ENCODE data around the gene PRKN. TPM values are rescaled to one million over a fixed set of nuclear protein-coding genes. Genes with fewer than 3 reads are reported as not detected.

The PRKN gene
- total RNA-seq, 1 donor from 2014 or later, result 2.8 TPM

GRCh38 chr6:162666246-162666645 is 61.3 kb downstream of the PRKN start:
- Mint-ChIP-seq H3K9me3 (peaks cover 20% of the 10 kb centered on the region), H3K27ac (no peak overlapping the region), H3K36me3 (peaks cover 4% of the 10 kb centered on the region), H3K4me3 (no peak overlapping the region), H3K27me3 (ENCODE audit: insufficient read depth, low read depth) (no peaks in the 10 kb centered on the region), H3K4me1 (peaks cover 7% of the 10 kb centered on the region)
- Histone ChIP-seq H3F3A (ENCODE audit: low read depth) (no peaks in the 10 kb centered on the region), H3K9me3 (ENCODE audit: low read depth) (no peaks in the 10 kb centered on the region), H3K4me2 (no peak overlapping the region), H3K9ac (no peak overlapping the region), H3K27ac (no peak overlapping the region), H3K36me3 (no peaks in the 10 kb centered on the region), H2AFZ (replicated peaks) (no peak overlapping the region), H4K20me1 (ENCODE audit: low read depth) (no peaks in the 10 kb centered on the region), H3K4me1 (peaks cover 7% of the 10 kb centered on the region), H3K79me2 (ENCODE audit: low read depth) (no peaks in the 10 kb centered on the region), H3K4me3 (no peak overlapping the region), H3K27me3 (no peaks in the 10 kb centered on the region)
- TF ChIP-seq EZH2 (IDR thresholded peaks at IDR 0.05) (no peak), CTCF (IDR thresholded peaks at IDR 0.05) (no peak), EZH2phosphoT487 (IDR thresholded peaks at IDR 0.05) (no peak)
- DNase-seq (ENCODE audit: low spot score), result no peak

GRCh38 chr6:162653808-162654207 is 73.8 kb downstream of the PRKN start:
- no peaks in the 10 kb centered on the region for H3F3A ChIP-seq (ENCODE audit: low read depth)
- H4K20me1 ChIP-seq (ENCODE audit: low read depth), result no peaks in the 10 kb centered on the region
- no peak overlapping the region for H3K9ac ChIP-seq
- DNase-seq (ENCODE audit: low spot score), result no peak
- H3K27me3 ChIP-seq, result no peaks in the 10 kb centered on the region
- no peaks in the 10 kb centered on the region for H3K36me3 Mint-ChIP-seq
- H3K27ac Mint-ChIP-seq, result no peak overlapping the region
- peaks cover 14% of the 10 kb centered on the region for H3K4me1 Mint-ChIP-seq
- no peaks in the 10 kb centered on the region for H3K9me3 ChIP-seq (ENCODE audit: low read depth)
- H3K4me1 ChIP-seq, result peaks cover 9% of the 10 kb centered on the region
- H3K36me3 ChIP-seq, result no peaks in the 10 kb centered on the region
- TF ChIP-seq EZH2phosphoT487 (IDR thresholded peaks at IDR 0.05), result no peak
- TF ChIP-seq EZH2 (IDR thresholded peaks at IDR 0.05), result no peak
- TF ChIP-seq CTCF (IDR thresholded peaks at IDR 0.05), result no peak
- no peaks in the 10 kb centered on the region for H3K79me2 ChIP-seq (ENCODE audit: low read depth)
- peaks cover 2% of the 10 kb centered on the region for H3K9me3 Mint-ChIP-seq
- H3K4me2 ChIP-seq, result no peak overlapping the region
- no peak overlapping the region for H3K27ac ChIP-seq
- no peak overlapping the region for H2AFZ ChIP-seq (replicated peaks)
- H3K27me3 Mint-ChIP-seq (ENCODE audit: insufficient read depth, low read depth), result peaks cover 2% of the 10 kb centered on the region
- no peak overlapping the region for H3K4me3 ChIP-seq
- no peak overlapping the region for H3K4me3 Mint-ChIP-seq

GRCh38 chr6:162651505-162651904 is 76.1 kb downstream of the PRKN start:
- no peak for DNase-seq (ENCODE audit: low spot score)
- H3K4me2 ChIP-seq, result no peak overlapping the region
- no peaks in the 10 kb centered on the region for H3F3A ChIP-seq (ENCODE audit: low read depth)
- H3K36me3 ChIP-seq, result no peaks in the 10 kb centered on the region
- H3K9me3 ChIP-seq (ENCODE audit: low read depth), result no peaks in the 10 kb centered on the region
- no peak overlapping the region for H2AFZ ChIP-seq (replicated peaks)
- peaks cover 2% of the 10 kb centered on the region for H3K9me3 Mint-ChIP-seq
- no peaks in the 10 kb centered on the region for H3K36me3 Mint-ChIP-seq
- no peaks in the 10 kb centered on the region for H3K79me2 ChIP-seq (ENCODE audit: low read depth)
- peaks cover 9% of the 10 kb centered on the region for H3K4me1 ChIP-seq
- H3K4me3 ChIP-seq, result no peak overlapping the region
- peaks cover 14% of the 10 kb centered on the region for H3K4me1 Mint-ChIP-seq
- no peaks in the 10 kb centered on the region for H3K27me3 ChIP-seq
- peaks cover 2% of the 10 kb centered on the region for H3K27me3 Mint-ChIP-seq (ENCODE audit: insufficient read depth, low read depth)
- H3K27ac ChIP-seq, result no peak overlapping the region
- no peak overlapping the region for H3K27ac Mint-ChIP-seq
- H3K9ac ChIP-seq, result no peak overlapping the region
- TF ChIP-seq CTCF (IDR thresholded peaks at IDR 0.05), result no peak
- no peak for TF ChIP-seq EZH2 (IDR thresholded peaks at IDR 0.05)
- TF ChIP-seq EZH2phosphoT487 (IDR thresholded peaks at IDR 0.05), result no peak
- H3K4me3 Mint-ChIP-seq, result no peak overlapping the region
- no peaks in the 10 kb centered on the region for H4K20me1 ChIP-seq (ENCODE audit: low read depth)

All from neural progenitor cell (in vitro differentiated cells).